ENCODE data around the gene FSTL3.

Gene FSTL3

DNA sequence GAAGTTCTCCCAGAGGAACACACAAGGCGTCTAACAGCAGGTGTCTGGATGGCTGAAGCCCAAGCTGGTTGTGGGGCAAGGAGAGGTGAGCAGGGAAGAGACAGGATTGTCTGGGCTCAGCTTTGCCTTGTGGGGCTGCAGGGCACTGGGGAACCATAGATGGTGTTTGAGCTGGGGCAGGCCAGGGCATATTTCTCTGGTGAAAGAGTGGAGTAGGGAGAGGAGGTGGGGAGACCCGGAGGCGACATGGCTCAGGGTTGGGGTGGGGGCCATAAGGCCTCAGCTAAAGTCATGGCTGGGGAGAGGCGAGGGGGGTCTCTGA, 27.1 kb downstream of the FSTL3 start:
- TF ChIP-seq, protein P1, sequence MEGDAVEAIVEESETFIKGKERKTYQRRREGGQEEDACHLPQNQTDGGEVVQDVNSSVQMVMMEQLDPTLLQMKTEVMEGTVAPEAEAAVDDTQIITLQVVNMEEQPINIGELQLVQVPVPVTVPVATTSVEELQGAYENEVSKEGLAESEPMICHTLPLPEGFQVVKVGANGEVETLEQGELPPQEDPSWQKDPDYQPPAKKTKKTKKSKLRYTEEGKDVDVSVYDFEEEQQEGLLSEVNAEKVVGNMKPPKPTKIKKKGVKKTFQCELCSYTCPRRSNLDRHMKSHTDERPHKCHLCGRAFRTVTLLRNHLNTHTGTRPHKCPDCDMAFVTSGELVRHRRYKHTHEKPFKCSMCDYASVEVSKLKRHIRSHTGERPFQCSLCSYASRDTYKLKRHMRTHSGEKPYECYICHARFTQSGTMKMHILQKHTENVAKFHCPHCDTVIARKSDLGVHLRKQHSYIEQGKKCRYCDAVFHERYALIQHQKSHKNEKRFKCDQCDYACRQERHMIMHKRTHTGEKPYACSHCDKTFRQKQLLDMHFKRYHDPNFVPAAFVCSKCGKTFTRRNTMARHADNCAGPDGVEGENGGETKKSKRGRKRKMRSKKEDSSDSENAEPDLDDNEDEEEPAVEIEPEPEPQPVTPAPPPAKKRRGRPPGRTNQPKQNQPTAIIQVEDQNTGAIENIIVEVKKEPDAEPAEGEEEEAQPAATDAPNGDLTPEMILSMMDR (IDR thresholded peaks at IDR 0.05; ENCODE audit: insufficient read depth, low read length, poor library complexity, severe bottlenecking), result no peak
- DNase-seq (ENCODE audit: extremely low read depth, insufficient read length), result no peak
- no peaks in the 10 kb centered on the region for H3K36me3 ChIP-seq (ENCODE audit: control insufficient read depth, insufficient read depth, low read length)
- no peaks in the 10 kb centered on the region; the same call in 1 of the 2 replicates for H3K27me3 ChIP-seq (replicated peaks; ENCODE audit: control insufficient read depth, insufficient read depth, low read length)
- H3K4me3 ChIP-seq (replicated peaks; ENCODE audit: low read depth, low read length), result no peak overlapping the region

DNA sequence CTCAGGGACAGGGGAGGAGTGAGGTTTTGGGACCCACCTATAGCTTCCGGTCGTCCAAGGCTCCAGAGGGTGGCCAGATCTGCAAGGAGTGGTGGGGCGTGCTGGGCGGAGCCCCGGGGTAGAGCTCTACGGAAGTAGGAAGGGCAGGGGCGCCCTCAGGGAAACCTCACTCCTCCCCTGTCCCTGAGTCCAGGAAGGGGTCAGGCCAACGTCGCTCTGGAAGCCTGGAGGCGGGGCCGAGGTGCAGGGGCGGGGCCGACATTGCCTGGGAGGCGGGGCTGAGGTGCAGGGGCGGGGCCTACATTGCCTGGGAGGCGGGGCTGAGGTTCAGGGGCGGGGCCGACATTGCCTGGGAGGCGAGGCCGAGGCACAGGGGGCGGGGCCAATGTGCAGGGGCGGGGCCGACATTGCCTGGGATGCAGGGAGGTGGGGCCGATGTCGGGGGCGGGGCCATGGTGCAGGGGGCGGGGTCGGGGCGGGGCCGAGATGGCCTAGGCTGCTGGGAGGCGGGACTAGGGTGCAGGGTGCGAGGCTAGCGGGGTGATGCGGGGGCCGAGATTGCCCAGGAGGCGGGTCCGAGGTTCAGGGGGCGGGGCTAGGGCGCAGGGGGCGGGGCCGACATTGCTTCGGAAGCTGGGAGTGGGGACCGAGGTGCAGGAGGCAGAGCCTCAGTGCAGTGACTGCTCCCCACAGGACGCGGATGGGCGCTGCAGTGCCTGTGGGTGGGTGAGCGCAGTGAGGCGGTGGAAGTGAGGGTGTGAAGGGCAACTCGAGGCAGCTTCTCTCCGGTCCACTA, 27.7 kb downstream of the FSTL3 start:
- TF ChIP-seq, protein P1 (IDR thresholded peaks at IDR 0.05; ENCODE audit: insufficient read depth, low read length, poor library complexity, severe bottlenecking), result no peak
- no peaks in the 10 kb centered on the region; the same call in 1 of the 2 replicates for H3K27me3 ChIP-seq (replicated peaks; ENCODE audit: control insufficient read depth, insufficient read depth, low read length)
- no peak overlapping the region for H3K4me3 ChIP-seq (replicated peaks; ENCODE audit: low read depth, low read length)
- H3K36me3 ChIP-seq (ENCODE audit: control insufficient read depth, insufficient read depth, low read length), result no peaks in the 10 kb centered on the region
- peak; percentile 56 for DNase-seq (ENCODE audit: extremely low read depth, insufficient read length)

DNA sequence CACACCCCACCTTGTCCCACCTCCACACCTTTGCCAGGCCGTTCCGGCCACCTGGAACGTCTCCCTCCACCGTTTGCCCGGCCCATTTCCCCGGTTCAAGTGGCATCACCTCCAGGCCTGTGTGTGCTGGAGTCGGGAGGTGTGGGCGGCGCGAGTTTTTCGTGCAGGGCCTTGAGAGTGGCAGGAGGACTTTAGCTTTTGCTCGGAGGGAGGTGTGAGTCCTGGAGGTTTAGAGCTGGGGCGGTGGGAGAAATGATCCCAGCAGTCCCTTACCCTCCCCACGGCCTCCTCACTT, 28.2 kb downstream of the FSTL3 start:
- Histone ChIP-seq H3K4me3 (replicated peaks; ENCODE audit: low read depth, low read length) (no peak overlapping the region), H3K27me3 (replicated peaks; ENCODE audit: control insufficient read depth, insufficient read depth, low read length) (no peaks in the 10 kb centered on the region; the same call in 1 of the 2 replicates), H3K36me3 (ENCODE audit: control insufficient read depth, insufficient read depth, low read length) (no peaks in the 10 kb centered on the region)
- TF ChIP-seq, protein P1 (IDR thresholded peaks at IDR 0.05; ENCODE audit: insufficient read depth, low read length, poor library complexity, severe bottlenecking), result no peak
- DNase-seq (ENCODE audit: extremely low read depth, insufficient read length), result no peak

DNA sequence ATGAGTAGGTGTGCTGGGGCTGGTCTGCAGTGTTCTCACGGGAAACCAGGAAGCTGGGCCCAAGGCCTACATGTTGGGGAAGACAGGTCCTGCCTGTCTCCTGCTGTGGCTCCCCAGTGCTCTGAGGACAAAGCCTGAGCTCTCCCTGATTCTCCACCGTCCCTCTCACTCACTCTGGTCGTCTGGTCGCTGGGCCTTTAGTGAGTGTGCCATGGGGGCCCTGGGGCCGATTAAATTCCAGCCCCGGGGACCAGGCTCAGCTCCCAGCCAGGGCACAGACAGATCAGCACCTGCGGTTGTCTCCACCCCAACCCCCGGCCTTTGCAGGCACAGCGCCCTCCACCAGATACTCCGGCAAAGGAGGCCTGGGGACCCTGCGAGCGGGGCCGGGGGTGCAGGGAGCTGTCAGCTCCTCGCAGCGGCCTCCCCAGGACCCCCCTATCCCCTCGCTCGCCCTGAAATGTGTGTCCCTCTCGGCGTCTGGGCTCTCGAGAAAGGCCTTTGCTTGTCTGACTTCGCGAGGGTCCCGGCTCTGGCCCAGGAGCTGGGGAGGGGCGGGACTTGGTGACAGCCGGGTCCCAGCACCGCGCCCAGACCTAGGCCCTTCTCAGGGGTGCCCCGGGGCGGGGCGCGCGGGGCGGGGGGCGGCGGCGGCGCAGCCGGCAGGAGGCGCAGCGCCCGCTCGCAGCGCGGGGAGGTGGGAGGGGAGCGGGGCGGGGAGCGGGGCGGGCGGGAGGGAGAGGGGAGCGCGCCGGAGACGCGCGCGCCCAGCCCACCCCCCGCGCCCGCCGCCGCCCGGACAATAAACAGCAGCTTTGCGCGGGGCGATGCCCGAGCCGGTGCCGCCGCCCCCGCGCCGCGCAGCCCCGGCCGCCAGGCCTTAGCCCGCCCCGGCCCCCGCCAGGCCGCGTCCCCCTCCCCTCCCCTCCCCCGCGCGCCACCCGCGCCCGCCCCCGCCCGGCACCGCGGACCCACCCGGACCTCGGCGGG, 32.3 kb downstream of the FSTL3 start, which contains the start of gene PALM:
PALM (plus strand) TSS at position 782 of the 990 bp plus-strand sequence. CDS start 212 bp downstream, outside the sequence.
- Histone ChIP-seq H3K27me3 (replicated peaks; ENCODE audit: control insufficient read depth, insufficient read depth, low read length) (no peaks in the 10 kb centered on the region; the same call in none of the 2 replicates), H3K36me3 (ENCODE audit: control insufficient read depth, insufficient read depth, low read length) (no peaks in the 10 kb centered on the region), H3K4me3 (replicated peaks; ENCODE audit: low read depth, low read length) (no peak within 1 kb of the TSS)
- DNase-seq (ENCODE audit: extremely low read depth, insufficient read length), result no peak
- TF ChIP-seq, protein P1 (IDR thresholded peaks at IDR 0.05; ENCODE audit: insufficient read depth, low read length, poor library complexity, severe bottlenecking), result no peak

DNA sequence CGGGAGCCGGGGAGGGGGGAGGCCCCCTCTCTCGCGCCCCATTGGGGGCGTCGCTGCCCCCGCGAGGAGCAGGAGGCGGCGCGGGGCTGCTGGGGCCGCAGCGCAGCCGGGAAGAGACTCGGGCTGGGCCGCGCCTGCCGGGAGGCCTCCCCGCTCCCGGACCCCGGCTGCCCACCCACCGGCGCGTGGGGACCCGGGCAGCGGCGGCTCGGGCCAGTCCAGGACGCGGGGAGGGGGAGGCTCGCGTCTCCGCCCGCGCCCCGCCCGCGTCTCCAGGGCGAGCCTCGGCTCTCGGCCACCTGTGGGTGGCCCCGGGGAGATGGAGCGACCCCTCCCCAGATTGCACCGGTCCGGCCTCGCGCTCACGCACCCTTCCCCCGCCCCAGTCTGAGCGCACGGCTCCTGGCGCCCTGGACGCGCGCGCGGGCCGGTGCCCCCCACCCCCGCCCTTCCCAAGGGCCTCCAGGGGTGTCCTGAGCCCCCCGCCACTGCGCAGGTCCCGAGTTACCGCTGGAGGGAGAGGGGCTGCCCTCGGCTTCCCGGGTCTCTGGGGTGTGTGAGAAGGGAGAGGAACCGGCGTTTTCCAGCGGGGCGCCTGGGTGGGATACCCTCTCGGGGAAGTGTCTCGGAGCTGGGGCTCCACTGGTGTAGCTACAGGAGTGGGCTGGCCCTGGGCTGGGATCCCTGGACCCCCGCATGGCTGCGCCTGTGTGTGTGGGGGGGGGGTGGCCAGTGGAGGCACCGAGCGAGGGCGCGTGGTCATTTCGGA, 33.2 kb downstream of the FSTL3 start:
- no peak for DNase-seq (ENCODE audit: extremely low read depth, insufficient read length)
- H3K36me3 ChIP-seq (ENCODE audit: control insufficient read depth, insufficient read depth, low read length), result no peaks in the 10 kb centered on the region
- H3K4me3 ChIP-seq (replicated peaks; ENCODE audit: low read depth, low read length), result no peak overlapping the region
- TF ChIP-seq, protein P1 (IDR thresholded peaks at IDR 0.05; ENCODE audit: insufficient read depth, low read length, poor library complexity, severe bottlenecking), result no peak
- H3K27me3 ChIP-seq (replicated peaks; ENCODE audit: control insufficient read depth, insufficient read depth, low read length), result no peaks in the 10 kb centered on the region; the same call in none of the 2 replicates

Measured in GM06990 (cell line).